ENCODE results near the gene SCNN1A.
A peak's percentile ranks its signal among the peaks of the same experiment; 100 is the strongest.

The SCNN1A gene

GRCh38 chr12:6375269-6376078 is at the start of gene SCNN1A:
TSS of gene SCNN1A (minus strand) at chr12:6375563. CDS start at chr12:6374783, 780 bp downstream.
- DNase-seq (ENCODE audit: low spot score): no peak

DNA sequence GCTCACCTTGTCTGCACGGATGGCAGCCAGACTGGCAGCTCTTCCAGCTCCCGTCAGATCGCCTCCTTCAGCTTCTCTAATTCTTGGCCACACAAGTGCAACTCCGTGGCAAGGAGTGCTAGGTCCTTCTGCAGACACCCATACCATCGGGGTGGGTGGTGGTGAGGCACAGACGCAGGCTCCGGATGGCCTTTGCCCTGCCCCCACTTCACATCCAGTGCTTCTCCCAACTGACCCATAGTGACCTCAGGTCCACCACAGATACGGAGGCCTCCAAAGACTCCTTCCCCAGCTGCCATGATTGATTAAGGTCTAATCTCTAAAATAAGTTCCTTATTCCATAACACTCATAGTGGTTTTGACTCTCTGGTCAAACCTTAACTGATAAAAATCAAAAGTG is 49.5 kb upstream of the SCNN1A start:
- no peak for DNase-seq (ENCODE audit: low spot score)

- no peak for DNase-seq (ENCODE audit: low spot score)
These were observed 48.6 kb upstream of the SCNN1A start for GRCh38 chr12:6424008-6424347.

- peak; percentile 95 for DNase-seq (ENCODE audit: low spot score)
These were observed 48.1 kb upstream of the SCNN1A start for GRCh38 chr12:6423267-6424007.

GRCh38 chr12:6420364-6420763 is 45.0 kb upstream of the SCNN1A start:
- no peak for DNase-seq (ENCODE audit: low spot score)

DNA sequence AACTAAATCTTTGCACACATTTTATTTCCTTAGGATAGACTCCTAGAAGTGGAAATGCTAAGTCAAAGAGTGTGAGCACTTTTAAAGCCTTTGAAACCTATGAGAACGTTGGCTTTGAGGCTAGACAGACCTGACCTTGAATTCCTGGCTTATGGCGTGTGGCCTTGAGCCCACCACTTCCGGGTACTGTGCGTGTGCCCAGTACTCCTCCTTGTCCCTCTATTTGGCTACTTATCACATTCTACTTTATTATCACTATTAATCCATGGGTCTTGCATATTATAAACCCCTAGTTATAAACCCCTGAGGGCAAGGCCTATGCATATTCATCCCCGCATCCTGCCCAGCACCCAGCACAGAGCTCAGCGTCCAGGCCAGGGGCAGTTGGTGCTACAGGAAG is 43.4 kb upstream of the SCNN1A start:
- no peak for DNase-seq (ENCODE audit: low spot score)

DNA sequence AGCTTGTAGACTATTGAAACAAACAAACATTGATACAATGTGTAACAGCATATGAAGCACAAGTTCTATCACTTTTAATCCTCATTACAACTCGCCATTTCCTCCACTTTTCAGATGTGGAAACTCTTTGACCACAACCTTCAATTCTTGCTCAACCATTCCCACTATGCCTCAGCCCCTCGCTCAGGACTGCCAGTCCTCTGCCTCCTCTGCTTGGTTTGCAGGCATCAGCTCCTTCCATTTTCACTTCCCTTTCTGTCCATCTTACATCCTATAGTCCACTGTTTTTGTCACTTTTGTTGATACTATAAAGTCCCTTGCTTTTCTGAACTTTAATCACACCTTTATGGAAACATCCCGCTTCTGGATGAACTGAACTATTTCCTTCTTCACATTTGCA is 41.2 kb upstream of the SCNN1A start:
- DNase-seq (ENCODE audit: low spot score): no peak

- DNase-seq (ENCODE audit: low spot score): no peak
These were observed 32.0 kb upstream of the SCNN1A start for GRCh38 chr12:6407236-6407954.

DNA sequence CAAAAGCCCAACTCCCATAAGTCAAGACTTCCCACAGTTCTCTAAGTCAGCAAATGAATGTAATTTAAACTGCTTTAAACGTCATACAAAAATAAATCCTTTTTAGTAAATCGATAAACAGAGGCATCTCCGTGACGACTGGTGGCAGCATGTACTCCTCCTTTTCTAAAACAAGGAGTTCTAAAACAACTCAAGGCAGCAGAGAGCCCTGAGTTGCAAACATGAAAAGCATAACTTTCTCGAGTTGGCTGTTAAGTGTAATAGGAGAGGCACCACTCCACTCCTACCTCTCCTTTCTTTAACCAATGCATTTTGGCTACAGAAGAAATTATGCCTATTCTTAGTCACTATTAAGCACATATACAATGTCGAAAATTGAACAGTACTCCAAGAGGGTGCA is 30.6 kb upstream of the SCNN1A start:
- no peak for DNase-seq (ENCODE audit: low spot score)

DNA sequence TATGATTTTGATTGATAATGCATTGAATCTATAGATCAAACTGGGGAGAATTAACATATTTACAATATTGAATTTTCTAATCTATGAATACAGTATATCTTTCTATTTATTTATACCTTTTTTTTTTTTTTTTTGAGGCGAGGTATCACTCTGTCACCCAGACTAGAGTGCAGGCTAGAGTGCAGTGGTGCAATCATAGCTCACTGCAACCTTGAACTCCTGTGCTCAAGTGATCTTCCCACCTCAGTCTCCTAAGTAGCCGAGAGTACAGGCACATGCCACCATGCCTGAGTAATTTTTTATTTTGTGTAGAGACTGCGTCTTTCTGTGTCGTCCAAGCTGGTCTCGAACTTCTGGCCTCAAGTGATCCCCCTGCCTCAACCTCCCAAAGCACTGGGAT is 29.0 kb upstream of the SCNN1A start:
- DNase-seq (ENCODE audit: low spot score): no peak

- no peak for DNase-seq (ENCODE audit: low spot score)
These were observed 24.7 kb upstream of the SCNN1A start for GRCh38 chr12:6399884-6400644.

DNA sequence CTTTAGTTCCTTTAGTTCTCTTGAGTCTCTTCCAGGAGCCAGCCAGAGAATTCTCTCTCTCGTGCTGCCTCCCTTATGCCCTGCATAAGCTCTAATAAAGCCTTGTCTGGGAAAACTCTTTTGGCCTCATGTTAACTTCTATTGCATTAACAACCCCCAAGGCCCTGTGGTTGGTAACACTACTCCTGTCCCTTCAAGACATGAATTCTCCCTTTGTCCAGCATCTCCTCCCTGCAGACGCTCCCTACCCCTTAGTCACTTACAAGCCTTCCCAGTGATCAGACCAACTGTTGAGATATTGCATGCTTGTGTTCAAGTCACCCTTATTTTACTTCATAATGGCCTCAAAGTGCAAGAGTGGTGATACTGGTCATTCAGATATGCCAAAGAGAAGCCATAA is 20.7 kb upstream of the SCNN1A start:
- no peak for DNase-seq (ENCODE audit: low spot score)

- DNase-seq (ENCODE audit: low spot score): no peak
These were observed 19.0 kb upstream of the SCNN1A start for GRCh38 chr12:6394398-6394797.

DNA sequence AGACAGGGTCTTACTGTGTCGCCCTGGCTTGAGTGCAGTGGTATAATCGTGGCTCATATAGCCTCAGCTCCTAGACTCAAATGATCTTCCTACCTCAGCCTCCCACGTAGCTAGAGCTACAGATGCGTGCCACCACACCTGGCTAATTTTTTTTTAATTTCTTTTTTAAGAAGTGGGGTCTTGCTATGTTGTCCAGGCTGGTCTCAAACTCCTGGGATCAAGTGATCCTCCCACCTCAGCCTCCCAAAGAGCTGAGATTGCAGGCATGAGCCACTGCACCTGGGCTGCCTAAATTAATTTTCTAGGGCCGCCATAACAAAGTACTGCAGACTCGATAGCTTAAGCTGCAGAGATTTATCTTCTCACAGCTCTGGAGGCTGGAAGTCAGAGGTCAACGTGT is 17.7 kb upstream of the SCNN1A start:
- DNase-seq (ENCODE audit: low spot score): no peak

GRCh38 chr12:6392504-6392903 is 17.1 kb upstream of the SCNN1A start:
- DNase-seq (ENCODE audit: low spot score): no peak

DNA sequence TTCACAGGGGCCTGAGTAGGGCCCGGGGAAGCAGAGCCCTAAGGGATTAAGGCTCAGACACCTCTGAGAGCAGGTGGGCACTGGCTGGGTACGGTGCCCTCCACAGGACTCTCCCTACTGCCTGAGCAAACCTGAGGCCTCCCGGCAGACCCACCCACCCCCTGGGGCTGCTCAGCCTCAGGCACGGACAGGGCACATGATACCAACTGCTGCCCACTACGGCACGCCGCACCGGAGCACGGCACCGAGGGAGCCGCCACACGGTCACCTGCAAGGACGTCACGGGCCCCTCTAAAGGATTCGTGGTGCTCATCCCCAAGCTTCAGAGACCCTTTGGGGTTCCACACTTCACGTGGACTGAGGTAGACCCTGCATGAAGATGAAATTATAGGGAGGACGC is 15.7 kb upstream of the SCNN1A start:
- no peak for DNase-seq (ENCODE audit: low spot score)

GRCh38 chr12:6390084-6390799 is 14.9 kb upstream of the SCNN1A start:
- DNase-seq (ENCODE audit: low spot score): no peak

- no peak for DNase-seq (ENCODE audit: low spot score)
These were observed 12.2 kb upstream of the SCNN1A start for GRCh38 chr12:6387541-6387940.

DNA sequence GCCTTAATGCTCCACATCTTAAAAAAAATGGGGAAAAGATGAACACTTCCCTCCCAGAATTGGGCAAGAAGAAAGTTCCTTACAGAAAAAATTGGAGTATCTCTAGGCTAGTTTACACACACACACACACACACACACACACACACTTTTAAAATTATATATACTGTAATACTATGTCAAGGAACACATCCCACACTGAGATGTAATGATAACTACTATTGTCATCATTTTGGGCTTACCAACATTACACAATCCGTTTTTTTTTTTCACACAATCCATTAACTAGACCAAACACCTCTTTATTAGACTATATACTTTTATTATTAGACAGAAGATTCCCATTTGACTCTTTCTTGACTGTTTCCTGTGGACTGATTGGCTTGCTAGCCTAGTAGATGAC is 11.1 kb upstream of the SCNN1A start:
- no peak for DNase-seq (ENCODE audit: low spot score)

- DNase-seq (ENCODE audit: low spot score): no peak
These were observed 10.7 kb upstream of the SCNN1A start for GRCh38 chr12:6386038-6386437.
